Uterine smooth muscle cell (primary cell): ENCODE results near the gene IL1RL1. TPM values are rescaled to one million over a fixed set of nuclear protein-coding genes. Genes with fewer than 3 reads are reported as not detected.

ENCODE experiments used
- total RNA-seq: library from RNA; depleted of rRNA; stranded (reverse); fragments of >200 nt; gene quantifications from 2 replicates; pipeline ENCODE4 v1.2.3, GENCODE V29; 2014

Gene IL1RL1
- 0.12 and 0.77 TPM in 2 replicates for total RNA-seq

GRCh38 chr2:102310964-102311640 lies at the start of gene IL1RL1:
Gene IL1RL1 (plus strand): TSS chr2:102311563. CDS start chr2:102338265, 26,702 bp downstream.

GRCh38 chr2:102355526-102356380 lies 44.4 kb downstream of the IL1RL1 start, which contains the start of gene IL18R1:
Gene IL18R1 (plus strand): TSS chr2:102355796. CDS start chr2:102362661, 6,865 bp downstream.

Other genes starting within 250 kb of the IL1RL1 start
- 11.2 and 18.9 TPM in 2 replicates for gene IL1R1, start 168.8 kb upstream of the IL1RL1 start, total RNA-seq
- 1.4 and 1.7 TPM in 2 replicates for gene IL1RL2, start 124.5 kb upstream of the IL1RL1 start, total RNA-seq
- gene IL18R1, start 44.2 kb downstream of the IL1RL1 start, total RNA-seq, result 0.12 and 0.33 TPM in 2 replicates
- gene IL18RAP, start 111.6 kb downstream of the IL1RL1 start, total RNA-seq, result not detected in 2 replicates
- not detected in 2 replicates for gene SLC9A4, start 161.7 kb downstream of the IL1RL1 start, total RNA-seq